Stimulated activated CD4-positive, alpha-beta T cell treated with anti-CD3 and anti-CD28 coated beads, Interleukin-1b, Interleukin-23, amount 100 ng/mL, for 24 hours (primary cell): ENCODE data around the gene GLB1L.

Source experiments
- DNase-seq, 4 experiments: peaks; one replicate each; pipeline ENCODE4 v3.0.0-alpha.2; 2020; ENCODE audit warnings: low read depth in 4 of 4, low spot score in 1 of 4

The GLB1L gene

GRCh38 chr2:219228041-219228910 is 17.0 kb downstream of the GLB1L start:
- no peak for DNase-seq

- DNase-seq: no peak
Measured at GRCh38 chr2:219225350-219225749, 19.9 kb downstream of the GLB1L start.

GRCh38 chr2:219223831-219224610 is 21.2 kb downstream of the GLB1L start:
- DNase-seq: no peak

GRCh38 chr2:219221957-219222518 is 23.2 kb downstream of the GLB1L start:
- no peak for DNase-seq

- no peak for DNase-seq
Measured at GRCh38 chr2:219220652-219221402, 24.4 kb downstream of the GLB1L start.

GRCh38 chr2:219219784-219220532 is 25.3 kb downstream of the GLB1L start:
- DNase-seq: no peak

- peak; percentile 47 to 94 (median 78) for DNase-seq
Measured at GRCh38 chr2:219218732-219219701, 26.2 kb downstream of the GLB1L start, which contains the start of gene ABCB6. Gene ABCB6, minus strand, starts transcription at chr2:219218958. Its CDS starts 285 bp downstream, at chr2:219218673.

GRCh38 chr2:219218217-219218731 is 27.0 kb downstream of the GLB1L start:
- no peak for DNase-seq

GRCh38 chr2:219216535-219216915 is 28.7 kb downstream of the GLB1L start:
- DNase-seq: no peak

- DNase-seq: no peak
Measured at GRCh38 chr2:219215871-219216534, 29.2 kb downstream of the GLB1L start.

GRCh38 chr2:219214786-219215185 is 30.5 kb downstream of the GLB1L start:
- no peak for DNase-seq

- no peak for DNase-seq
Measured at GRCh38 chr2:219214141-219214540, 31.1 kb downstream of the GLB1L start.

- no peak for DNase-seq
Measured at GRCh38 chr2:219213486-219214071, 31.7 kb downstream of the GLB1L start.

- no peak for DNase-seq
Measured at GRCh38 chr2:219213026-219213415, 32.2 kb downstream of the GLB1L start.

GRCh38 chr2:219210886-219211362 is 34.3 kb downstream of the GLB1L start:
- no peak for DNase-seq

GRCh38 chr2:219210196-219210885 is 34.9 kb downstream of the GLB1L start:
- no peak for DNase-seq
